Mesenchymal stem cell (in vitro differentiated cells and primary cell): ENCODE data around the gene SPATS2L.

ENCODE experiments used
- DNase-seq: peaks from one replicate; pipeline ENCODE4 v3.0.0-alpha.2; 2013
- H2AFZ ChIP-seq: one replicate; pipeline ENCODE4 v1.6.1; 2013; ENCODE audit warnings: low read depth, mild to moderate bottlenecking, control low read depth, inconsistent platforms, low read length, moderate library complexity
- H2AK5ac ChIP-seq: 2 replicates; pipeline ENCODE4 v1.6.1; 2013; ENCODE audit warnings: low read length, moderate library complexity, mild to moderate bottlenecking, inconsistent platforms; ENCODE audit not compliant: severe bottlenecking
- H2BK120ac ChIP-seq: one replicate; pipeline ENCODE4 v1.6.1; 2013; ENCODE audit warnings: low read depth, mild to moderate bottlenecking, inconsistent platforms, low read length, moderate library complexity
- H2BK12ac ChIP-seq, 2 experiments: one replicate each; pipeline ENCODE4 v1.6.1; 2013; ENCODE audit warnings: inconsistent platforms in 2 of 2, low read length in 2 of 2, mild to moderate bottlenecking in 2 of 2, moderate library complexity in 2 of 2, control low read depth in 1 of 2
- H2BK15ac ChIP-seq: one replicate; pipeline ENCODE4 v1.6.1; 2013; ENCODE audit warnings: mild to moderate bottlenecking, low read depth, inconsistent platforms; ENCODE audit not compliant: poor library complexity, severe bottlenecking
- H2BK5ac ChIP-seq: 2 replicates; pipeline ENCODE4 v1.6.1; 2013; ENCODE audit warnings: low read depth, mild to moderate bottlenecking, low read length, control low read depth, inconsistent platforms; ENCODE audit not compliant: poor library complexity, severe bottlenecking
- H3K14ac ChIP-seq, 2 experiments: one replicate each; pipeline ENCODE4 v1.6.1; 2013; ENCODE audit warnings: inconsistent platforms in 2 of 2, low read length in 2 of 2, control low read depth in 1 of 2, mild to moderate bottlenecking in 1 of 2, moderate library complexity in 1 of 2
- H3K18ac ChIP-seq, 2 experiments: one replicate each; pipeline ENCODE4 v1.6.1; 2013; ENCODE audit warnings: inconsistent platforms in 2 of 2, low read length in 2 of 2, control low read depth in 1 of 2, low read depth in 1 of 2, mild to moderate bottlenecking in 1 of 2
- H3K23ac ChIP-seq, 2 experiments: one replicate each; pipeline ENCODE4 v1.6.1; 2013; ENCODE audit warnings: inconsistent platforms in 2 of 2, low read length in 2 of 2, mild to moderate bottlenecking in 2 of 2, moderate library complexity in 2 of 2, control low read depth in 1 of 2
- H3K27ac ChIP-seq: 2 replicates; pipeline ENCODE4 v1.5.1; 2013; ENCODE audit warnings: mild to moderate bottlenecking, moderate library complexity, low read length, control low read depth, inconsistent platforms; ENCODE audit not compliant: poor library complexity, severe bottlenecking
- H3K27me3 ChIP-seq, 2 experiments: 2 replicates each; pipeline versions ENCODE4 v1.6.1 to v1.7.0; 2013; ENCODE audit warnings: low read length in 2 of 2, mild to moderate bottlenecking in 2 of 2, moderate library complexity in 2 of 2, control low read depth in 1 of 2, inconsistent platforms in 1 of 2; ENCODE audit not compliant: control insufficient read depth in 1 of 2, insufficient read depth in 1 of 2
- H3K36me3 ChIP-seq, 2 experiments: 2 replicates each; pipeline versions ENCODE4 v1.6.1 to v1.7.0; 2013; ENCODE audit warnings: low read length in 2 of 2, control low read depth in 1 of 2, inconsistent platforms in 1 of 2, low read depth in 1 of 2, mild to moderate bottlenecking in 1 of 2; ENCODE audit not compliant: insufficient read depth in 2 of 2, control insufficient read depth in 1 of 2
- H3K4ac ChIP-seq, 2 experiments: one replicate each; pipeline ENCODE4 v1.6.1; 2013; ENCODE audit warnings: inconsistent platforms in 2 of 2, low read length in 2 of 2, mild to moderate bottlenecking in 2 of 2, moderate library complexity in 2 of 2, control low read depth in 1 of 2, low read depth in 1 of 2
- H3K4me1 ChIP-seq: 2 replicates; pipeline ENCODE4 v1.6.1; 2013; ENCODE audit warnings: low read depth, low read length, control low read depth; ENCODE audit not compliant: control insufficient read depth, insufficient read depth
- H3K4me2 ChIP-seq: 2 replicates; pipeline ENCODE4 v1.6.1; 2013; ENCODE audit warnings: low read length, mild to moderate bottlenecking, inconsistent platforms; ENCODE audit not compliant: poor library complexity, severe bottlenecking
- H3K4me3 ChIP-seq, 2 experiments: 2 replicates each; pipeline versions ENCODE4 v1.5.1 to v1.7.0; 2013; ENCODE audit warnings: low read length in 2 of 2, mild to moderate bottlenecking in 2 of 2, control low read depth in 1 of 2, low read depth in 1 of 2; ENCODE audit not compliant: insufficient read depth in 1 of 2
- H3K79me1 ChIP-seq: replicated peaks from 2 replicates; pipeline ENCODE4 v1.6.1; 2013; ENCODE audit warnings: mild to moderate bottlenecking, control low read depth, low read length, inconsistent platforms; ENCODE audit not compliant: poor library complexity, severe bottlenecking
- H3K9ac ChIP-seq: 2 replicates; pipeline ENCODE4 v1.7.0; 2013; ENCODE audit warnings: mild to moderate bottlenecking, low read length, moderate library complexity
- H3K9me3 ChIP-seq: 2 replicates; pipeline ENCODE4 v1.7.0; 2013; ENCODE audit warnings: mild to moderate bottlenecking, low read length; ENCODE audit not compliant: control insufficient read depth
- H4K8ac ChIP-seq: one replicate; pipeline ENCODE4 v1.6.1; 2013; ENCODE audit warnings: inconsistent platforms, mild to moderate bottlenecking, low read length, moderate library complexity
- H4K91ac ChIP-seq: one replicate; pipeline ENCODE4 v1.6.1; 2013; ENCODE audit warnings: mild to moderate bottlenecking, low read length, inconsistent platforms
- WGBS: methylation state at CpG from one replicate; pipeline ENCODE4 v1.1.7; 2013; ENCODE audit warnings: mixed read lengths; 5-methylcytosine and 5-hydroxymethylcytosine counted together

SPATS2L gene

DNA sequence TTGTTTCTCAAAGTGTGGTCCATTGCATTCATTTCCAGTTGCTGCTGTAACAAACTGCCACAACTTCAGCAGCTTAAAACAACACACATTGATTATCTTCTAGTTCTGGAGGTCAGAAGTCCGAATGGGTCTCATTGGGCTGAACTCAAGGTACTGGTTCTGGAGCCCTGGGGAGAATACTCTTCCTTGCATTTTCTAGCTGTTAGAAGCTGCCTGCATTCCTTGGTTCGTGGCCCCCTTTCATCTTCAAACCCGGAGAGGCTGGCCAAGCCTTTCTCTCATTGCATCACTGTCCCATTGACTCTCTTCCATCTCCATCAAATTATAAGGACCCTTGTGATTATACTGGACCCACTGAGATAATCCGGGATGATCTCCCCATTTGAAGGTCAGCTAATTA, 98.1 kb downstream of the SPATS2L start:
- no peak overlapping the region for H4K8ac ChIP-seq
- no peak overlapping the region for H2AFZ ChIP-seq
- H2BK15ac ChIP-seq = no peak overlapping the region
- H2AK5ac ChIP-seq = peak overlapping the region; percentile 42
- peaks cover 11% of the 10 kb centered on the region for H3K79me1 ChIP-seq
- no peak overlapping the region for H2BK5ac ChIP-seq
- no peak for DNase-seq
- peaks cover 16% of the 10 kb centered on the region for H3K4me1 ChIP-seq
- peak overlapping the region; percentile 5 for H4K91ac ChIP-seq
- peak overlapping the region in 1 of 2 experiments; percentile 56 for H3K18ac ChIP-seq
- H2BK120ac ChIP-seq = no peak overlapping the region
- H3K9me3 ChIP-seq = no peaks in the 10 kb centered on the region
- peak overlapping the region; percentile 96 for H3K27ac ChIP-seq
- no peaks in the 10 kb centered on the region for H3K36me3 ChIP-seq
- peak overlapping the region; percentile 76 for H3K9ac ChIP-seq
- H2BK12ac ChIP-seq = peak overlapping the region; percentile 15 to 42
- no peak overlapping the region for H3K4me2 ChIP-seq
- no peak overlapping the region for H3K14ac ChIP-seq
- WGBS = 88% methylated on average over 4 of the region's 4 CpGs
- H3K27me3 ChIP-seq = no peaks in the 10 kb centered on the region
- peak overlapping the region in 1 of 2 experiments; percentile 73 for H3K4ac ChIP-seq
- H3K4me3 ChIP-seq = peak overlapping the region in 1 of 2 experiments; percentile 48
- H3K23ac ChIP-seq = no peak overlapping the region

- H3K4ac ChIP-seq = peak overlapping the region in 1 of 2 experiments; percentile 52
- peak overlapping the region in 1 of 2 experiments; percentile 34 for H3K18ac ChIP-seq
- peak overlapping the region; percentile 76 for H3K9ac ChIP-seq
- no peak overlapping the region for H2AK5ac ChIP-seq
- WGBS = no CpG with 5 or more reads among the region's 1 CpG
- peak overlapping the region in 1 of 2 experiments; percentile 54 for H2BK12ac ChIP-seq
- peak overlapping the region in 1 of 2 experiments; percentile 48 for H3K4me3 ChIP-seq
- H3K79me1 ChIP-seq = peaks cover 15% of the 10 kb centered on the region
- H4K8ac ChIP-seq = no peak overlapping the region
- DNase-seq = peak; percentile 93
- H3K9me3 ChIP-seq = no peaks in the 10 kb centered on the region
- H2BK5ac ChIP-seq = peak overlapping the region; percentile 21
- no peaks in the 10 kb centered on the region for H3K27me3 ChIP-seq
- H2BK120ac ChIP-seq = no peak overlapping the region
- no peak overlapping the region for H3K4me2 ChIP-seq
- no peak overlapping the region for H3K14ac ChIP-seq
- no peak overlapping the region for H3K23ac ChIP-seq
- H2BK15ac ChIP-seq = no peak overlapping the region
- no peak overlapping the region for H4K91ac ChIP-seq
- no peak overlapping the region for H2AFZ ChIP-seq
- H3K4me1 ChIP-seq = peaks cover 19% of the 10 kb centered on the region
- H3K36me3 ChIP-seq = no peaks in the 10 kb centered on the region
- H3K27ac ChIP-seq = peak overlapping the region; percentile 96
Measured at GRCh38 chr2:200405599-200406298, 99.3 kb downstream of the SPATS2L start.

GRCh38 chr2:200406379-200406778, 99.9 kb downstream of the SPATS2L start:
- no peak overlapping the region for H3K4me2 ChIP-seq
- peak overlapping the region; percentile 71 for H2BK120ac ChIP-seq
- H3K27ac ChIP-seq = peak overlapping the region; percentile 96
- H3K23ac ChIP-seq = no peak overlapping the region
- H3K4ac ChIP-seq = peak overlapping the region in 1 of 2 experiments; percentile 26
- no peak overlapping the region for H2AFZ ChIP-seq
- no peak overlapping the region for H3K14ac ChIP-seq
- H3K79me1 ChIP-seq = peaks cover 17% of the 10 kb centered on the region
- H3K4me3 ChIP-seq = no peak overlapping the region
- H3K9me3 ChIP-seq = no peaks in the 10 kb centered on the region
- H2AK5ac ChIP-seq = peak overlapping the region; percentile 94
- H3K27me3 ChIP-seq = no peaks in the 10 kb centered on the region
- H2BK12ac ChIP-seq = peak overlapping the region; percentile 6 to 76
- H3K4me1 ChIP-seq = peaks cover 16% of the 10 kb centered on the region
- no peak overlapping the region for H4K91ac ChIP-seq
- H2BK5ac ChIP-seq = peak overlapping the region; percentile 95
- no peak overlapping the region for H4K8ac ChIP-seq
- no peak overlapping the region for H2BK15ac ChIP-seq
- no peaks in the 10 kb centered on the region for H3K36me3 ChIP-seq
- peak overlapping the region; percentile 55 to 77 for H3K18ac ChIP-seq
- DNase-seq = peak; percentile 56
- peak overlapping the region; percentile 76 for H3K9ac ChIP-seq
- WGBS = 0% methylated on average over 1 of the region's 2 CpGs

DNA sequence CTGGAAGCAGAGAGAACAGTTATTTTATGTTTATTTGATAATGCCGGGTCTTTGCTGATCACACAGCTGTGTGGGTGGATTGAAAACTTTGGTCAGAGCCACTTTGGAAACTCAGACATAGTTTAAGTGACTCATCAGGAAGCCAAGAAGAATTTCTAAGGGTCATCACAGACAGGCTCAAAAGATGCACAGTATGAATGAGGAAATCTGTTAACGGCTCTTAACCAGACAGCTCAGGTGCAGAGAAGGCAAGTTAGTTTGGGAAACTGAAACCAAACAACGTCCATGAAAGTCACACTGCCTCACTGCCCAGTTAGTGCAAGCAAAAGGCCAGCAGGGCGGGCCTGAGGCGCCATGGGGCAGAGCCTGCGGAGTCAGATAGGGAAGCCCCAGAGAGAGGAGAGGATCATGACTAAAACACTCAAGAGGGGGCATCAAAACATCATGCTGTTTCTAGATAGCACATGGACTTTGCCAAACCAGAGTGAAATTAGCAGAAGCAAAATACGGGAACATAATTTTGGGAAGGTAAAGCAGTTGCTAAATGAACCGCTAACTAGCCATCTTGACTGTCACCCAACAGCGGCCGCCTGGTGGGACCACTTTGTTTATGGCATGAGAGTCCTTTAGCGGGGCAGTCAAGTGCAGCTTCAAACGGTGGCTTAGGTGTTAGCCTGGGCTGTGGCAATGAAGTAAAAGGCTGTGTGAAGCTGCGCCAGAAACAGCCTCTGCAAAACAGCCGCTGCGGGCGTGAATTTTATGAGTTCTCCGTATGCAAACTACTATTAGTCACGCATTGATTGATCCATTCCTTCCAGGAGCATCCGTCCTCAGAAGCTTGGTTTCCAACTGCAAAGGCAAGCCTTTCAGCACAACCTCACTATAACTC, 102.2 kb downstream of the SPATS2L start:
- Histone ChIP-seq H3K23ac (peak overlapping the region in 1 of 2 experiments; percentile 40), H3K18ac (peak overlapping the region; percentile 96 to 97), H2BK5ac (peak overlapping the region; percentile 90), H2AK5ac (peak overlapping the region; percentile 81), H3K79me1 (peaks cover 9% of the 10 kb centered on the region), H2AFZ (no peak overlapping the region), H3K9me3 (no peaks in the 10 kb centered on the region), H4K91ac (no peak overlapping the region), H3K4me2 (peak overlapping the region; percentile 31), H4K8ac (peak overlapping the region; percentile 29), H3K4me1 (peaks cover 16% of the 10 kb centered on the region), H3K4me3 (peak overlapping the region in 1 of 2 experiments; percentile 34), H2BK15ac (no peak overlapping the region), H3K9ac (peak overlapping the region; percentile 26), H2BK12ac (peak overlapping the region; percentile 83 to 98), H3K27ac (peak overlapping the region; percentile 90), H2BK120ac (peak overlapping the region; percentile 29), H3K27me3 (no peaks in the 10 kb centered on the region), H3K4ac (peak overlapping the region; percentile 24 to 46), H3K36me3 (peaks cover 2 to 4% of the 10 kb centered on the region in 2 experiments), H3K14ac (no peak overlapping the region)
- 60% methylated on average over 18 of the region's 19 CpGs for WGBS
- peak; percentile 94 for DNase-seq
